Colonic mucosa (tissue), 4 donors: ENCODE results near the gene RNF4. TPM values are rescaled to one million over a fixed set of nuclear protein-coding genes. Genes with fewer than 3 reads are reported as not detected.
"Not testable (repeated sequence)": the region's sequence is repeated elsewhere in the genome, so short reads cannot be mapped to it uniquely, and the experiment has no call there.

Source experiments
- DNase-seq: peaks from one replicate; pipeline ENCODE4 v3.0.0-alpha.2; 2020
- H3K27ac ChIP-seq: fragments of 200-600 bp; one replicate; pipeline ENCODE4 v1.8.0; 2021
- H3K27me3 ChIP-seq: fragments of 200-600 bp; one replicate; pipeline ENCODE4 v1.8.0; 2021
- H3K36me3 ChIP-seq: fragments of 200-600 bp; one replicate; pipeline ENCODE4 v1.8.0; 2021
- H3K4me1 ChIP-seq: fragments of 200-600 bp; one replicate; pipeline ENCODE4 v1.8.0; 2021; ENCODE audit warnings: mild to moderate bottlenecking
- H3K4me3 ChIP-seq: fragments of 200-600 bp; one replicate; pipeline ENCODE4 v1.8.0; 2021
- H3K9ac ChIP-seq, 2 donors: one replicate each; pipeline ENCODE4 v1.7.0; 2013; ENCODE audit warnings: control low read depth in 2 of 2, low read depth in 2 of 2, low read length in 2 of 2
- H3K9me3 ChIP-seq: fragments of 200-600 bp; one replicate; pipeline ENCODE4 v1.8.0; 2021
- CTCF ChIP-seq: fragments of 200-600 bp; IDR thresholded peaks from one replicate; pipeline ENCODE4 v1.8.0; 2022; ENCODE audit warnings: antibody characterized with exemption, mild to moderate bottlenecking
- intact Hi-C: fragments of 100-400 bp; cut with DNase I; formaldehyde crosslinking; loops from one replicate; pipeline ENCODE4 v1.14.1; 2022
- total RNA-seq, 2 donors: library from RNA; stranded (reverse); fragmentation: NEBNext Ultra II Directional in 1 of 2; extraction: Animal tissue kit (Norgen Biotek cat#: 25700) in 1 of 2; gene quantifications; one replicate each; pipeline ENCODE4 v1.2.1, GENCODE V29; 2021
- donor health status: healthy.
- donor health status: DM: no; HTN: no; CAD: no.
- donor health status: DM: no; HTN: no; CAD: no.

Gene RNF4
- total RNA-seq, 2 donors from 2014 or later: 50.1 to 51.1 TPM

DNA sequence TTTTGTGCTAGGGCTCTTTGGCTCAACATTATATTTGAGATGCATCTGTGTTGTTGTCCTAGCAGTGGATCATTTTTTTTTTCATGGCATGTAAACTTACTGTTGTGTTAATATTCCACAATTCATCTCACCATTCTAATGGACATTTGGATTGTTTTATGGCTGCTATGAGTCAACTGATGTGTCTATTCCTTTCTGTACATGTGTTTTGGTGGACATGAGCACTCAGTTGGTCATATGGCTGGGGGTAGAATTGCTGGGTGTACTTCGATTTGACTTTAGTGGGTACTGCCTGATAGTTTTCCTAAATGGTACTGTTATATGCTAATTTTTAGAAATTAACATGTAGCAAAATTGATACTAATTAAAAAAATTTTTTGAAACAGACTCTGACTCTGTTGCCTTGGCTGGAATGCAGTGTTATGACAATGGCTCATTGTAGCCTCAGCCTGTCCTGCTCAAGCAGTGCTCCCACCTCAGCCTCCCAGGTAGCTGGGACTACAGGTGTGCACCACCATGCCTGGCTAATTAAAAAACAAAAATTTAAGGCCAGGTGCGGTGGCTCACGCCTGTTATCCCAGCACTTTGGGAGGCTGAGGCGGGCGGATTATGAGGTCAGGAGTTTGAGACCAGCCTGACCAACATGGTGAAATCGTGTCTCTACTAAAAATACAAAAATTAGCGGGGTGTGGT, 76.6 kb downstream of the RNF4 start:
- H3K36me3 ChIP-seq: no peaks in the 10 kb centered on the region
- no peaks in the 10 kb centered on the region for H3K27me3 ChIP-seq
- no peak for TF ChIP-seq CTCF
- DNase-seq: no peak
- intact Hi-C loops: no loop called here
- H3K9me3 ChIP-seq: no peaks in the 10 kb centered on the region
- H3K27ac ChIP-seq: no peak overlapping the region
- no peaks in the 10 kb centered on the region for H3K4me1 ChIP-seq
- H3K4me3 ChIP-seq: no peak overlapping the region
- H3K9ac ChIP-seq: no peak overlapping the region

- Histone ChIP-seq H3K36me3 (no peaks in the 10 kb centered on the region), H3K27me3 (no peaks in the 10 kb centered on the region), H3K27ac (no peak overlapping the region), H3K9ac (no peak overlapping the region), H3K4me1 (no peaks in the 10 kb centered on the region), H3K9me3 (no peaks in the 10 kb centered on the region), H3K4me3 (no peak overlapping the region)
- DNase-seq: no peak
- intact Hi-C loops: no loop called here
- no peak for TF ChIP-seq CTCF
Observed at GRCh38 chr4:2546286-2546823, 77.4 kb downstream of the RNF4 start.

GRCh38 chr4:2546961-2547691, 78.2 kb downstream of the RNF4 start:
- H3K4me1 ChIP-seq, H3K27me3 ChIP-seq, H3K4me3 ChIP-seq, H3K9me3 ChIP-seq, intact Hi-C loops, DNase-seq, H3K9ac ChIP-seq, H3K27ac ChIP-seq, H3K36me3 ChIP-seq: not testable (repeated sequence)

DNA sequence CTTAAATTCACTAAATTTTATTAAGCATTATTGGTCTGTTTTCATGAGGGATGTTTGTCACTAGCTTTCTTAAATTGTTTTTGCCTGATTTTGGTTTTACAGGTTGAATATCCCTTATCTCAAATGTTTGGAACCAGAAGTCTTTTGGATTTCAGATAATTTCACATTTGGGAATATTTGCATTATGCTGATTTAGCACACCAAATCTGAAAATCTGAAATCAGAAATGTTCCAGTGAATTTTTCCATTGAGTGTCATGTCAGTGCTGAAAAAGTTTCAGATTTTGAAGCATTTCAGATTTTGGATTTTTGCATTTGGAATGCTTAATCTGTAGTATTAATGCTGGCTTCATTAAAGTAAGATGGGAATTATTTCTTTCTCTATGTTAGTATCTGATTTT, 82.2 kb downstream of the RNF4 start:
- H3K4me1 ChIP-seq: no peaks in the 10 kb centered on the region
- H3K9ac ChIP-seq: no peak overlapping the region
- H3K4me3 ChIP-seq: no peak overlapping the region
- H3K27me3 ChIP-seq: no peaks in the 10 kb centered on the region
- no peaks in the 10 kb centered on the region for H3K36me3 ChIP-seq
- no peak overlapping the region for H3K27ac ChIP-seq
- no peak for TF ChIP-seq CTCF
- DNase-seq: no peak
- intact Hi-C loops: no loop called here
- H3K9me3 ChIP-seq: no peaks in the 10 kb centered on the region

DNA sequence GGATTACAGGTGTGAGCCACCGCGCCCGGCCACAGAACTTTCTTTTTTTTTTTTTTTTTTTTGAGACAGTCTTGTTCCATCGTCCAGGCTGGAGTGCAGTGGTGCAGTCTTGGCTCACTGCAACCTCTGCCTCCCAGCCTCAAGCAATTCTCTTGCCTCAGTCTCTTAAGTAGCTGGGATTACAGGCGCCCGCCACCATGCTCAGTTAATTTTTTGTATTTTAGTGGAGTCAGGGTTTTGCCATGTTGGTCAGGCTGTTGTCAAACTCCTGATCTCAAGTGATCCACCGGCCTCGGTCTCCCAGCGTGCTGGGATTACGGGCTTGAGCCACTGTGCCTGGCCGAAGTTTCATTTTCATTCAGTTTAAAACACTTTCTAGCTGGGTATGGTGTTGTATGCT, 83.9 kb downstream of the RNF4 start:
- Histone ChIP-seq H3K4me1 (no peaks in the 10 kb centered on the region), H3K9me3 (no peaks in the 10 kb centered on the region), H3K9ac (no peak overlapping the region), H3K27ac (no peak overlapping the region), H3K36me3 (no peaks in the 10 kb centered on the region), H3K27me3 (no peaks in the 10 kb centered on the region), H3K4me3 (no peak overlapping the region)
- no peak for TF ChIP-seq CTCF
- DNase-seq: no peak
- intact Hi-C loops: no loop called here

DNA sequence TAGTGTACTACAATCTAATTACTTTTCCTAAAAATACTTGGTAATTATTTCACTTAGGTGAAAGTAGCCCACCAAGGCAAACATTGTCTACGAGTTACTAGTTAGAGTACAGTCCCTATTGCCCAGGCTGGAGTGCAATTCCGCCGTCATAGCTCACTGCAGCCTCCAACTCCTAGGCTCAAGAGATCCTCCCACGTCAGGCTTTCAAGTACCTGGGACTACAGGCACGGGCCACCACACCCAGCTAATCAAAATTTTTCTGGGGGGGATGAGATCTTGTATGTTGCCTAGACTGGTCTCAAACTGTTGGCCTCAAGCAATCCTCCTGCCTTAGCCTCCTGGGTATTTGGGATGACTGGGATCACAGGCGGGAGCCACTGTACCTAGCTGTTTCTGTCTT, 89.4 kb downstream of the RNF4 start:
- Histone ChIP-seq H3K36me3 (no peaks in the 10 kb centered on the region), H3K9me3 (no peaks in the 10 kb centered on the region), H3K27me3 (no peaks in the 10 kb centered on the region), H3K9ac (no peak overlapping the region), H3K4me3 (no peak overlapping the region), H3K4me1 (no peaks in the 10 kb centered on the region), H3K27ac (no peak overlapping the region)
- DNase-seq: no peak
- intact Hi-C loops: no loop called here
- no peak for TF ChIP-seq CTCF
